OCI-LY7 (cell line): Measurements from ENCODE around the gene BPIFA3. TPM values are rescaled to one million over a fixed set of nuclear protein-coding genes. Genes with fewer than 3 reads are reported as not detected.

Experiments used
- total RNA-seq, 2 experiments: library from RNA; depleted of rRNA in 1 of 2; stranded (reverse); fragments of >200 nt in 1 of 2; shearing (Covaris generic) in 1 of 2; gene quantifications; 2 replicates each; pipeline ENCODE4 v1.2.3, GENCODE V29; 2014 to 2022

Gene BPIFA3
- total RNA-seq, 2 experiments from 2014 or later: not detected

Other genes with a start within 250 kb of the BPIFA3 start
- gene SUN5, start 212.9 kb upstream of the BPIFA3 start, total RNA-seq (2014; rRNA removed; shearing (Covaris generic)): not detected in 2 replicates
- gene SUN5, start 212.9 kb upstream of the BPIFA3 start, total RNA-seq (2022): not detected in 2 replicates
- not detected in 2 replicates for gene BPIFB2, start 209.6 kb upstream of the BPIFA3 start, total RNA-seq (2014; rRNA removed; shearing (Covaris generic))
- gene BPIFB2, start 209.6 kb upstream of the BPIFA3 start, total RNA-seq (2022): not detected in 2 replicates
- not detected in 2 replicates for gene BPIFB6, start 185.7 kb upstream of the BPIFA3 start, total RNA-seq (2014; rRNA removed; shearing (Covaris generic))
- not detected in 2 replicates for gene BPIFB6, start 185.7 kb upstream of the BPIFA3 start, total RNA-seq (2022)
- gene BPIFB3, start 163.4 kb upstream of the BPIFA3 start, total RNA-seq (2014; rRNA removed; shearing (Covaris generic)): not detected in 2 replicates
- gene BPIFB3, start 163.4 kb upstream of the BPIFA3 start, total RNA-seq (2022): not detected in 2 replicates
- gene BPIFB4, start 137.7 kb upstream of the BPIFA3 start, total RNA-seq (2014; rRNA removed; shearing (Covaris generic)): not detected in 2 replicates
- gene BPIFB4, start 137.7 kb upstream of the BPIFA3 start, total RNA-seq (2022): not detected in 2 replicates
- not detected in 2 replicates for gene BPIFA2, start 49.2 kb upstream of the BPIFA3 start, total RNA-seq (2014; rRNA removed; shearing (Covaris generic))
- gene BPIFA2, start 49.2 kb upstream of the BPIFA3 start, total RNA-seq (2022): not detected in 2 replicates
- not detected in 2 replicates for gene BPIFA1, start 18.6 kb downstream of the BPIFA3 start, total RNA-seq (2014; rRNA removed; shearing (Covaris generic))
- not detected in 2 replicates for gene BPIFA1, start 18.6 kb downstream of the BPIFA3 start, total RNA-seq (2022)
- not detected in 2 replicates for gene BPIFB1, start 65.9 kb downstream of the BPIFA3 start, total RNA-seq (2014; rRNA removed; shearing (Covaris generic))
- not detected in 2 replicates for gene BPIFB1, start 65.9 kb downstream of the BPIFA3 start, total RNA-seq (2022)
- gene CDK5RAP1, start 184.2 kb downstream of the BPIFA3 start, total RNA-seq (2014; rRNA removed; shearing (Covaris generic)): 32.1 and 41.2 TPM in 2 replicates
- 45.4 and 49.4 TPM in 2 replicates for gene CDK5RAP1, start 184.2 kb downstream of the BPIFA3 start, total RNA-seq (2022)
- 44.8 and 46.5 TPM in 2 replicates for gene SNTA1, start 226.4 kb downstream of the BPIFA3 start, total RNA-seq (2014; rRNA removed; shearing (Covaris generic))
- 36.6 and 42.1 TPM in 2 replicates for gene SNTA1, start 226.4 kb downstream of the BPIFA3 start, total RNA-seq (2022)